Sigmoid colon (tissue), 4 donors: ENCODE data around the gene PDE7B.

Source experiments
- CTCF ChIP-seq, 4 experiments: fragments of 450-650 bp in 3 of 4; fragments of 200-600 bp in 1 of 4; IDR thresholded peaks; one replicate each; pipeline ENCODE4 v1.5.1; 2016 to 2019; ENCODE audit warnings: antibody characterized with exemption in 4 of 4, mild to moderate bottlenecking in 3 of 4, moderate library complexity in 2 of 4
- POLR2AphosphoS5 ChIP-seq, 4 donors: sonication (generic); formaldehyde crosslinking; IDR thresholded peaks; one replicate each; pipeline ENCODE4 v1.6.1; 2017; ENCODE audit warnings: antibody characterized with exemption in 4 of 4

- TF ChIP-seq CTCF (IDR thresholded peaks at IDR 0.05), result no peak
- no peak for TF ChIP-seq POLR2AphosphoS5 (IDR thresholded peaks at IDR 0.05)
These were observed 285.6 kb downstream of the PDE7B start for GRCh38 chr6:136137008-136137692.
